Natural killer cell (primary cell): ENCODE results near the gene PPP1R16B. TPM values are rescaled to one million over a fixed set of nuclear protein-coding genes. Genes with fewer than 3 reads are reported as not detected.
A peak's percentile ranks its signal among the peaks of the same experiment; 100 is the strongest.

Experiments
- ATAC-seq, 3 donors: fragments of 150-1000 bp in 2 of 3; fragments of 200-7000 bp in 1 of 3; cut with Tn5 transposase; 1 replicate in 1 of 3; 2 replicates in 2 of 3; pipeline ENCODE4 v1.10.0; 2021; ENCODE audit warnings: mild to moderate bottlenecking in 2 of 3, moderate library complexity in 2 of 3
- DNase-seq, 2 donors: peaks; one replicate each; pipeline versions ENCODE4 v3.0.0 to v3.0.0-alpha.2; 2013 to 2021; ENCODE audit warnings: mixed read lengths in 1 of 2
- H3K27ac ChIP-seq: one replicate; pipeline ENCODE4 v1.5.1; 2013; ENCODE audit warnings: mild to moderate bottlenecking, low read length
- H3K27me3 ChIP-seq: one replicate; pipeline ENCODE4 v1.6.1; 2013; ENCODE audit warnings: low read length; ENCODE audit not compliant: control insufficient read depth, insufficient read depth
- H3K36me3 ChIP-seq: one replicate; pipeline ENCODE4 v1.6.1; 2013; ENCODE audit warnings: low read length; ENCODE audit not compliant: control insufficient read depth, insufficient read depth
- H3K4me1 ChIP-seq: one replicate; pipeline ENCODE4 v1.6.1; 2013; ENCODE audit warnings: low read length; ENCODE audit not compliant: control insufficient read depth, insufficient read depth
- H3K4me3 ChIP-seq: one replicate; pipeline ENCODE4 v1.5.1; 2013; ENCODE audit warnings: low read length
- H3K9me3 ChIP-seq: one replicate; pipeline ENCODE4 v1.6.1; 2013; ENCODE audit warnings: low read length; ENCODE audit not compliant: control insufficient read depth, insufficient read depth
- H3K27ac Mint-ChIP-seq, 2 donors: one replicate each; pipeline ENCODE4 v1.8.0; 2022; ENCODE audit warnings: mild to moderate bottlenecking in 2 of 2, mixed read lengths in 2 of 2, moderate library complexity in 1 of 2
- H3K27me3 Mint-ChIP-seq, 2 donors: one replicate each; pipeline ENCODE4 v1.8.0; 2022; ENCODE audit warnings: low read depth in 2 of 2, mixed read lengths in 2 of 2
- H3K36me3 Mint-ChIP-seq: one replicate; pipeline ENCODE4 v1.8.0; 2022; ENCODE audit warnings: mixed read lengths
- H3K4me1 Mint-ChIP-seq, 2 donors: one replicate each; pipeline ENCODE4 v1.8.0; 2022; ENCODE audit warnings: mixed read lengths in 2 of 2
- H3K4me3 Mint-ChIP-seq: one replicate; pipeline ENCODE4 v1.8.0; 2022; ENCODE audit warnings: mild to moderate bottlenecking, moderate library complexity, mixed read lengths
- H3K9me3 Mint-ChIP-seq, 2 donors: one replicate each; pipeline ENCODE4 v1.8.0; 2022; ENCODE audit warnings: mixed read lengths in 2 of 2
- CTCF ChIP-seq: fragments of 200-600 bp; IDR thresholded peaks from one replicate; pipeline ENCODE4 v1.8.0; 2022; ENCODE audit warnings: antibody characterized with exemption
- WGBS: methylation state at CpG from one replicate; pipeline ENCODE4 v1.1.7; 2013; ENCODE audit warnings: missing lambda C conversion rate; ENCODE audit not compliant: insufficient coverage; 5-methylcytosine and 5-hydroxymethylcytosine counted together
- intact Hi-C: fragments of 100-400 bp; cut with micrococcal nuclease; formaldehyde crosslinking; loops from one replicate; pipeline ENCODE4 v1.14.2; 2022
- total RNA-seq, 4 donors: library from RNA; stranded (reverse); fragments of 120-200 nt in 1 of 4; gene quantifications; one replicate each; pipeline versions ENCODE4 v1.2.3 to v1.2.4, GENCODE V29; 2013 to 2022

The PPP1R16B gene
- total RNA-seq, 3 donors from 2014 or later (not counting 1 experiment from before 2014, with no cell fraction given): 52.0 to 62.3 (median 53.7) TPM

DNA sequence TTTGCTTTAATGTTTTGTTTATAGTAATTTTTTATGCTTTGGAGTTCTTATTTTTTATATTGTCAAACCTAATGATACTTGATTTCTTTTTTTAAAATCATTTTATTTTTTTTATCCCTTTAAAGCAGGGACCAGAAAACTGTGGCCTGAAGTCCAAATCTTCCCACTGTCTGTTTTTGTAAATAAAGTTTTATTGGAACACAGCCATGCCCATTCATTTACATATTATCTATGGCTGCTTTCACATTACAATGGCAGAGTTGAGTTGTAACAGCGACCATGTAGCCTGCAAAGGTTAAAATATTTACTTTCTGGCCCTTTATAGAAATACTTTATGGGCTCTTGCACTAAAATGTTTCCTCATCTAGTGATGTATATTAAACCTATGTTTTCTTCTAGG is 42.3 kb downstream of the PPP1R16B start:
- no peak for DNase-seq
- H3K36me3 ChIP-seq: no peaks in the 10 kb centered on the region
- Mint-ChIP-seq H3K36me3 (no peaks in the 10 kb centered on the region), H3K4me1 (peaks cover 46 to 61% of the 10 kb centered on the region in 2 donors), H3K4me3 (no peak overlapping the region), H3K27ac (no peak overlapping the region), H3K9me3 (no peaks in the 10 kb centered on the region), H3K27me3 (no peaks in the 10 kb centered on the region)
- H3K27me3 ChIP-seq: no peaks in the 10 kb centered on the region
- 100% methylated on average over 1 of the region's 1 CpG for WGBS
- ATAC-seq: no peak
- H3K4me3 ChIP-seq: no peak overlapping the region
- no peak overlapping the region for H3K27ac ChIP-seq
- intact Hi-C loops: no loop called here
- H3K4me1 ChIP-seq: peaks cover 13% of the 10 kb centered on the region
- TF ChIP-seq CTCF: no peak
- H3K9me3 ChIP-seq: no peaks in the 10 kb centered on the region

DNA sequence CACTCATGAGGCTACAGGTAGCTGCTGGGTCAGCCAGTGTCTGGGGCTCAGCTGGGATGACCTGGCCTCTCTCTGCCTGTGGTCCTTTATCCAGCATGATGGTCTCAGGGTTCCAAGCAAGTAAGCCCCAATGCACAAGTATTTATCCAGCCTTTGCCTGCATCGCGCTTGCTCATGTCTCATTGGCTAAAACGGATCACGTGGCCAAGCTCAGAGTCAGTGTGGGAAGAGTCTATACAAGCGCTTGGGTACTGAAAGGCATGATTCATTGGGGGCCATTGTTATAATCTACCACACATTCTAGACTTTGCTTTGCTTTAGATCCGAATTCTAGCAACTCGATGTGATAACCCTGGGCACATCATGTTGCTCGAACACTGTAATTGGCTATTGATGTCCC is 48.3 kb downstream of the PPP1R16B start:
- H3K4me1 ChIP-seq: peaks cover 25% of the 10 kb centered on the region
- no peaks in the 10 kb centered on the region for H3K36me3 Mint-ChIP-seq
- H3K4me3 Mint-ChIP-seq: no peak overlapping the region
- H3K9me3 ChIP-seq: no peaks in the 10 kb centered on the region
- peaks cover 59 to 68% of the 10 kb centered on the region in 2 donors for H3K4me1 Mint-ChIP-seq
- no peak overlapping the region for H3K27ac ChIP-seq
- 95% methylated on average over 8 of the region's 8 CpGs for WGBS
- no peaks in the 10 kb centered on the region for H3K9me3 Mint-ChIP-seq
- ATAC-seq (no peak), DNase-seq (no peak)
- no peaks in the 10 kb centered on the region for H3K27me3 ChIP-seq
- no peak for TF ChIP-seq CTCF
- H3K27me3 Mint-ChIP-seq: no peaks in the 10 kb centered on the region
- peaks cover 2% of the 10 kb centered on the region for H3K36me3 ChIP-seq
- no peak overlapping the region for H3K4me3 ChIP-seq
- peak overlapping the region in 1 of 2 donors; percentile 60 for H3K27ac Mint-ChIP-seq
- intact Hi-C loops: no loop called here

DNA sequence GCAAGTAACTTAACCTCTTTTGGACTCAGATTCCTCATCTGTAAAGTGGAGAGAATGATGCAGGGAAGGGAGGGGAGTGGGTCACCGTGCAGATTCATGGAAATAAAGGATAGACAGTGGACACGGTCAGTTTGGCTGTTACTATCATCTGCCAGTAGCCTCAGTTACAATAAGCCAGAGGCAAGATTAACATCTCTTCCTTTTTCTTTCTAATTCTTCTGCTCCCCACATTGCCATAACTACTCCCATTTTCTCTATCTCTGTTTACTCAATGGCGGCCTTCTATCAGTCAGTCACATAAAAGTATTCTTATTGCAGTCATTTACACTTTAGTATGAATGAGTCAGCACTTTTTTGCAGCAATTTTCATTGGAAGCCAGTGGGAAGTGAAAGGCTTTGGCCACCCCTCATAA is 49.2 kb downstream of the PPP1R16B start:
- peaks cover 59 to 71% of the 10 kb centered on the region in 2 donors for H3K4me1 Mint-ChIP-seq
- Histone ChIP-seq H3K36me3 (peaks cover 2% of the 10 kb centered on the region), H3K27ac (no peak overlapping the region), H3K4me3 (no peak overlapping the region), H3K9me3 (no peaks in the 10 kb centered on the region), H3K4me1 (peaks cover 34% of the 10 kb centered on the region), H3K27me3 (no peaks in the 10 kb centered on the region)
- no peaks in the 10 kb centered on the region for H3K27me3 Mint-ChIP-seq
- no peak overlapping the region for H3K4me3 Mint-ChIP-seq
- no peaks in the 10 kb centered on the region for H3K36me3 Mint-ChIP-seq
- no peak for TF ChIP-seq CTCF
- DNase-seq (no peak), ATAC-seq (no peak)
- intact Hi-C loops: loop anchor here (5.0 kb wide), 1 partner anchor 38 kb away; no protein-coding TSS in a partner anchor
- 100% methylated on average over 3 of the region's 3 CpGs for WGBS
- peak overlapping the region in 1 of 2 donors; percentile 72 for H3K27ac Mint-ChIP-seq
- H3K9me3 Mint-ChIP-seq: no peaks in the 10 kb centered on the region

DNA sequence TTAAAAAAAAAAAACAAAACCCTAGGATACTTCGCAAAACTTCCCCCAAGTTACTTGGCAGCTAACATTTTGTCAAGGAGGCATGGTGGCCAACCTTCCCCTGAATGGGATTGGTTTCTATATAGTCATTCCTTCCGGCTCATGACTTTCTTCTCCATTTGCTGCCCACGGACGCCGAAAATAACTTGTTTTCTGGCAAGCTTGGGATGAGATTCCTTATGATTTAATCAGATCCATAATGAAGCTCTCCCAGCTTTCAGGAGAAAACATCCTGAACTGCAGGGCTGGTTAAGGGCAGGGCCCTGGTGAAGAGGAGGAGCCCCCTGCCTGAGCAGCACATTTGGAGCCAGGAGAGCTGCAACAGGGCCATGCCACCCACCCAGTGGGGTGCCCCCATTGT is 49.9 kb downstream of the PPP1R16B start:
- ATAC-seq: no peak
- intact Hi-C loops: loop anchor here (5.0 kb wide), 1 partner anchor 37 kb away; no protein-coding TSS in a partner anchor
- Mint-ChIP-seq H3K4me3 (no peak overlapping the region), H3K4me1 (peaks cover 57 to 70% of the 10 kb centered on the region in 2 donors), H3K27ac (peak overlapping the region in 1 of 2 donors; percentile 72), H3K36me3 (no peaks in the 10 kb centered on the region), H3K9me3 (no peaks in the 10 kb centered on the region), H3K27me3 (no peaks in the 10 kb centered on the region)
- WGBS: 100% methylated on average over 5 of the region's 5 CpGs
- Histone ChIP-seq H3K4me1 (peaks cover 40% of the 10 kb centered on the region), H3K9me3 (no peaks in the 10 kb centered on the region), H3K4me3 (no peak overlapping the region), H3K27ac (no peak overlapping the region), H3K36me3 (peaks cover 2% of the 10 kb centered on the region), H3K27me3 (no peaks in the 10 kb centered on the region)
- no peak for DNase-seq
- no peak for TF ChIP-seq CTCF
